Left renal pelvis (tissue), 4 donors: ENCODE results near the gene SLC27A4. TPM values are rescaled to one million over a fixed set of nuclear protein-coding genes. Genes with fewer than 3 reads are reported as not detected.

Experiments used
- polyA plus RNA-seq, 4 donors: library from polyadenylated mRNA; unstranded; fragments of 120-200 nt; gene quantifications; one replicate each; pipeline ENCODE4 v1.2.1, GENCODE V29; 2013; ENCODE audit not compliant: insufficient read length in 4 of 4

The SLC27A4 gene
- polyA plus RNA-seq, 4 donors: 11.2 to 22.6 (median 16.7) TPM

Other genes starting within 250 kb of the SLC27A4 start
- gene PTGES2, start 212.8 kb upstream of the SLC27A4 start, polyA plus RNA-seq: 10 to 100 TPM; 27.0 to 68.2 (median 42.8) TPM
- 1 to 10 TPM in 2 of 4 donors, under 1 TPM in 1, not detected in 1; 0.80 to 4.6 (median 1.3) TPM for gene LCN2, start 191.1 kb upstream of the SLC27A4 start, polyA plus RNA-seq
- 10 to 100 TPM; 33.1 to 65.4 (median 38.4) TPM for gene BBLN, start 180.3 kb upstream of the SLC27A4 start, polyA plus RNA-seq
- 100 to 1,000 TPM; 116 to 160 (median 124) TPM for gene CIZ1, start 149.0 kb upstream of the SLC27A4 start, polyA plus RNA-seq
- gene DNM1, start 137.1 kb upstream of the SLC27A4 start, polyA plus RNA-seq: 100 to 1,000 TPM in 2 of 4 donors, 10 to 100 TPM in 2; 47.8 to 204 (median 102) TPM
- 100 to 1,000 TPM in 2 of 4 donors, 10 to 100 TPM in 2; 71.5 to 126 (median 94.2) TPM for gene GOLGA2, start 64.5 kb upstream of the SLC27A4 start, polyA plus RNA-seq
- 10 to 100 TPM; 24.7 to 35.7 (median 31.1) TPM for gene SWI5, start 64.3 kb upstream of the SLC27A4 start, polyA plus RNA-seq
- 10 to 100 TPM; 27.6 to 42.9 (median 36.1) TPM for gene TRUB2, start 18.1 kb upstream of the SLC27A4 start, polyA plus RNA-seq
- gene COQ4, start 17.7 kb upstream of the SLC27A4 start, polyA plus RNA-seq: 10 to 100 TPM; 35.3 to 92.2 (median 56.3) TPM
- 10 to 100 TPM; 48.5 to 61.2 (median 53.6) TPM for gene URM1, start 30.8 kb downstream of the SLC27A4 start, polyA plus RNA-seq
- 100 to 1,000 TPM in 1 of 4 donors, 10 to 100 TPM in 3; 37.7 to 103 (median 50.1) TPM for gene CERCAM, start 80.3 kb downstream of the SLC27A4 start, polyA plus RNA-seq
- gene ODF2, start 115.5 kb downstream of the SLC27A4 start, polyA plus RNA-seq: 10 to 100 TPM; 29.8 to 51.4 (median 45.3) TPM
- 10 to 100 TPM; 20.0 to 30.7 (median 30.3) TPM for gene GLE1, start 164.2 kb downstream of the SLC27A4 start, polyA plus RNA-seq
- gene SPTAN1, start 212.1 kb downstream of the SLC27A4 start, polyA plus RNA-seq: 100 to 1,000 TPM; 299 to 423 (median 338) TPM